ENCODE measurements around the gene RPS6KA2. TPM values are rescaled to one million over a fixed set of nuclear protein-coding genes. Genes with fewer than 3 reads are reported as not detected.

Gene RPS6KA2
- total and polyA plus RNA-seq, 3 donors from 2014 or later = 18.4 to 21.7 (median 19.8) TPM

- Histone ChIP-seq H3K36me3 (ENCODE audit: low read depth, missing control alignments) (no peaks in the 10 kb centered on the region), H3K27ac (no peak overlapping the region), H3K4me1 (no peaks in the 10 kb centered on the region), H3K4me3 (no peak overlapping the region), H3K9me3 (no peaks in the 10 kb centered on the region), H3K27me3 (no peaks in the 10 kb centered on the region)
- TF ChIP-seq, protein P1, sequence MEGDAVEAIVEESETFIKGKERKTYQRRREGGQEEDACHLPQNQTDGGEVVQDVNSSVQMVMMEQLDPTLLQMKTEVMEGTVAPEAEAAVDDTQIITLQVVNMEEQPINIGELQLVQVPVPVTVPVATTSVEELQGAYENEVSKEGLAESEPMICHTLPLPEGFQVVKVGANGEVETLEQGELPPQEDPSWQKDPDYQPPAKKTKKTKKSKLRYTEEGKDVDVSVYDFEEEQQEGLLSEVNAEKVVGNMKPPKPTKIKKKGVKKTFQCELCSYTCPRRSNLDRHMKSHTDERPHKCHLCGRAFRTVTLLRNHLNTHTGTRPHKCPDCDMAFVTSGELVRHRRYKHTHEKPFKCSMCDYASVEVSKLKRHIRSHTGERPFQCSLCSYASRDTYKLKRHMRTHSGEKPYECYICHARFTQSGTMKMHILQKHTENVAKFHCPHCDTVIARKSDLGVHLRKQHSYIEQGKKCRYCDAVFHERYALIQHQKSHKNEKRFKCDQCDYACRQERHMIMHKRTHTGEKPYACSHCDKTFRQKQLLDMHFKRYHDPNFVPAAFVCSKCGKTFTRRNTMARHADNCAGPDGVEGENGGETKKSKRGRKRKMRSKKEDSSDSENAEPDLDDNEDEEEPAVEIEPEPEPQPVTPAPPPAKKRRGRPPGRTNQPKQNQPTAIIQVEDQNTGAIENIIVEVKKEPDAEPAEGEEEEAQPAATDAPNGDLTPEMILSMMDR (IDR thresholded peaks at IDR 0.05) = no peak
- no peak for TF ChIP-seq POLR2A (IDR thresholded peaks at IDR 0.05)
- intact Hi-C loops (cut with DNase I; ENCODE audit: low total_unique reads) = no loop called here
- DNase-seq = no peak
- 83 to 94% methylated on average over 12 of the region's 12 CpGs for WGBS, 2 donors
These were observed 34.5 kb upstream of the RPS6KA2 start for GRCh38 chr6:166661327-166662085.

GRCh38 chr6:166660157-166660688, 33.2 kb upstream of the RPS6KA2 start:
- H3K27me3 ChIP-seq = no peaks in the 10 kb centered on the region
- intact Hi-C loops (cut with DNase I; ENCODE audit: low total_unique reads) = no loop called here
- 71 to 93% methylated on average over 5 of the region's 5 CpGs for WGBS, 2 donors
- H3K36me3 ChIP-seq (ENCODE audit: low read depth, missing control alignments) = no peaks in the 10 kb centered on the region
- DNase-seq = no peak
- no peak overlapping the region for H3K27ac ChIP-seq
- H3K9me3 ChIP-seq = no peaks in the 10 kb centered on the region
- TF ChIP-seq, protein P1 (IDR thresholded peaks at IDR 0.05) = no peak
- no peak for TF ChIP-seq POLR2A (IDR thresholded peaks at IDR 0.05)
- H3K4me3 ChIP-seq = no peak overlapping the region
- H3K4me1 ChIP-seq = no peaks in the 10 kb centered on the region

GRCh38 chr6:166659581-166659980, 32.5 kb upstream of the RPS6KA2 start:
- intact Hi-C loops (cut with DNase I; ENCODE audit: low total_unique reads) = no loop called here
- Histone ChIP-seq H3K4me3 (no peak overlapping the region), H3K27ac (no peak overlapping the region), H3K4me1 (no peaks in the 10 kb centered on the region), H3K9me3 (no peaks in the 10 kb centered on the region), H3K36me3 (ENCODE audit: low read depth, missing control alignments) (no peaks in the 10 kb centered on the region), H3K27me3 (no peaks in the 10 kb centered on the region)
- TF ChIP-seq, protein P1 (IDR thresholded peaks at IDR 0.05) = no peak
- TF ChIP-seq POLR2A (IDR thresholded peaks at IDR 0.05) = no peak
- 83 to 91% methylated on average over 13 of the region's 13 CpGs for WGBS, 2 donors
- DNase-seq = no peak

DNA sequence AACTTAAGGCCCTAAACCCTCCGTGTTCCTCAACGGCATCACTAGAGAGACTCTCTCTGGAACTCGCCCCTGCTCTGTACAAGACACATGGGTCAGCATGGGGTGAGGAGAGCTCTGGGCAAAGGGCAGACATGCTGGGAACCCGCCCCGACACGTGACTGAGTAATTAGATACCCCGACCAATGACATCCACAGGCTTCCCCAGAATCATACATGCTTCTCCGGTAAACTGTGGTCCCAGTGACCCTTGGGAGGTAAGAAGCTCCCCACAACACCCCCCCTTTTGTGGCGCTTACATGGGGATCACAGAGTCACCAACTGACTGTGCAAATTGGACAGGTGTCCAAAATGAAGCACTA, 31.7 kb upstream of the RPS6KA2 start:
- intact Hi-C loops (cut with DNase I; ENCODE audit: low total_unique reads) = no loop called here
- H3K4me1 ChIP-seq = no peaks in the 10 kb centered on the region
- H3K4me3 ChIP-seq = no peak overlapping the region
- DNase-seq = no peak
- H3K27me3 ChIP-seq = no peaks in the 10 kb centered on the region
- no peak overlapping the region for H3K27ac ChIP-seq
- TF ChIP-seq POLR2A (IDR thresholded peaks at IDR 0.05) = no peak
- TF ChIP-seq, protein P1 (IDR thresholded peaks at IDR 0.05) = no peak
- H3K36me3 ChIP-seq (ENCODE audit: low read depth, missing control alignments) = no peaks in the 10 kb centered on the region
- H3K9me3 ChIP-seq = no peaks in the 10 kb centered on the region
- WGBS, 2 donors = 90 to 95% methylated on average over 8 to 9 of the region's 9 CpGs

All from testis (tissue), 3 donors.